GM23338 (cell line): Measurements from ENCODE around the gene SLC25A26. TPM values are rescaled to one million over a fixed set of nuclear protein-coding genes. Genes with fewer than 3 reads are reported as not detected.

ENCODE experiments used
- ATAC-seq: fragments of 200-7000 bp; cut with Tn5 transposase; 3 replicates; pipeline ENCODE4 v1.9.1; 2020
- DNase-seq: peaks from one replicate; pipeline ENCODE4 v3.0.0-alpha.2; 2015; ENCODE audit warnings: low spot score
- H2AFZ ChIP-seq: fragments of 200-600 bp; sonication (generic); 2 replicates; pipeline ENCODE4 v1.8.0; 2016; ENCODE audit warnings: antibody characterized with exemption, mild to moderate bottlenecking, moderate library complexity
- H3F3A ChIP-seq: fragments of 200-600 bp; sonication (generic); replicated peaks from 2 replicates; pipeline ENCODE4 v1.8.0; 2017; ENCODE audit warnings: antibody characterized with exemption, mixed run types, low read depth
- H3K27ac ChIP-seq: fragments of 200-600 bp; sonication (generic); 2 replicates; pipeline ENCODE4 v1.6.1; 2016; ENCODE audit warnings: low read depth
- H3K27me3 ChIP-seq: fragments of 200-600 bp; sonication (generic); 2 replicates; pipeline ENCODE4 v1.8.0; 2016; ENCODE audit warnings: mild to moderate bottlenecking, mixed run types, moderate library complexity; ENCODE audit not compliant: insufficient read depth
- H3K36me3 ChIP-seq: fragments of 200-600 bp; sonication (generic); 2 replicates; pipeline ENCODE4 v1.8.0; 2016; ENCODE audit warnings: mild to moderate bottlenecking; ENCODE audit not compliant: insufficient read depth
- H3K4me1 ChIP-seq: fragments of 200-600 bp; sonication (generic); 2 replicates; pipeline ENCODE4 v1.8.0; 2016; ENCODE audit warnings: mild to moderate bottlenecking, moderate library complexity; ENCODE audit not compliant: insufficient read depth
- H3K4me2 ChIP-seq: fragments of 200-600 bp; sonication (generic); 2 replicates; pipeline ENCODE4 v1.7.1; 2017; ENCODE audit warnings: mixed run types
- H3K4me3 ChIP-seq: fragments of 200-600 bp; sonication (generic); 2 replicates; pipeline ENCODE4 v1.6.1; 2016; ENCODE audit warnings: mixed run types
- H3K79me2 ChIP-seq: fragments of 200-600 bp; sonication (generic); replicated peaks from 2 replicates; pipeline ENCODE4 v1.8.0; 2017; ENCODE audit warnings: mild to moderate bottlenecking; ENCODE audit not compliant: insufficient read depth
- H3K9me2 ChIP-seq: fragments of 200-600 bp; sonication (generic); 2 replicates; pipeline ENCODE4 v1.8.0; 2017; ENCODE audit not compliant: insufficient read depth
- H4K20me1 ChIP-seq: fragments of 200-600 bp; sonication (generic); replicated peaks from 2 replicates; pipeline ENCODE4 v1.8.0; 2017; ENCODE audit warnings: mild to moderate bottlenecking; ENCODE audit not compliant: insufficient read depth
- H3K27ac Mint-ChIP-seq: 2 replicates; pipeline ENCODE4 v1.8.0; 2020; ENCODE audit warnings: inconsistent platforms, mild to moderate bottlenecking, moderate library complexity, mixed read lengths
- H3K27me3 Mint-ChIP-seq: 3 replicates; pipeline ENCODE4 v1.8.0; 2022; ENCODE audit warnings: low read depth, mild to moderate bottlenecking, moderate library complexity, mixed read lengths, inconsistent platforms; ENCODE audit not compliant: insufficient read depth, poor library complexity
- H3K36me3 Mint-ChIP-seq: 3 replicates; pipeline ENCODE4 v1.8.0; 2021; ENCODE audit warnings: low read depth, mild to moderate bottlenecking, inconsistent platforms, moderate library complexity, mixed read lengths
- H3K4me1 Mint-ChIP-seq: 3 replicates; pipeline ENCODE4 v1.8.0; 2020; ENCODE audit warnings: mild to moderate bottlenecking, inconsistent platforms, mixed read lengths
- H3K4me3 Mint-ChIP-seq: 3 replicates; pipeline ENCODE4 v1.8.0; 2021; ENCODE audit warnings: moderate library complexity, mild to moderate bottlenecking, inconsistent platforms, mixed read lengths
- H3K9me3 Mint-ChIP-seq: 3 replicates; pipeline ENCODE4 v1.8.0; 2020; ENCODE audit warnings: moderate library complexity, mild to moderate bottlenecking, inconsistent platforms, mixed read lengths
- CREB1 ChIP-seq: fragments of 250-450 bp; sonication (Bioruptor Pico); IDR thresholded peaks from 2 replicates; pipeline ENCODE4 v1.5.0; 2020; ENCODE audit warnings: low read depth, mild to moderate bottlenecking, moderate library complexity
- CTCF ChIP-seq, 2 experiments: fragments of 200-600 bp in 1 of 2; sonication (generic) in 1 of 2; conservative IDR thresholded peaks; 2 replicates each; pipeline versions ENCODE4 v1.5.1 to v1.6.1; 2016 to 2017; ENCODE audit warnings: antibody characterized with exemption in 2 of 2, low read depth in 2 of 2, mild to moderate bottlenecking in 2 of 2, moderate library complexity in 1 of 2
- EZH2phosphoT487 ChIP-seq: fragments of 200-600 bp; sonication (generic); IDR thresholded peaks from one replicate; pipeline ENCODE4 v1.8.1; 2018; ENCODE audit warnings: antibody characterized with exemption; ENCODE audit not compliant: unreplicated experiment
- JUNB ChIP-seq: IDR thresholded peaks from one replicate; pipeline ENCODE4 v1.6.1; 2016; ENCODE audit warnings: antibody characterized with exemption; ENCODE audit not compliant: unreplicated experiment
- NANOG ChIP-seq: IDR thresholded peaks from 2 replicates; pipeline ENCODE4 v1.6.1; 2016; ENCODE audit warnings: antibody characterized with exemption, borderline replicate concordance
- ZNF114 ChIP-seq: fragments of 250-450 bp; sonication (Bioruptor Pico); IDR thresholded peaks from 2 replicates; pipeline ENCODE4 v1.5.0; 2020; ENCODE audit warnings: mild to moderate bottlenecking, moderate library complexity
- ZNF462 ChIP-seq: fragments of 250-450 bp; sonication (Bioruptor Pico); IDR thresholded peaks from 2 replicates; pipeline ENCODE4 v1.5.0; 2020; ENCODE audit warnings: mild to moderate bottlenecking, moderate library complexity
- polyA plus RNA-seq: library from polyadenylated mRNA; unstranded; fragments of >200 nt; fragmentation: Nextera tagmentation; extraction: Ambion mirVana; gene quantifications from 2 replicates; pipeline ENCODE4 v1.2.1, GENCODE V29; 2016
- total RNA-seq: library from RNA; depleted of rRNA; stranded (reverse); fragments of >200 nt; shearing (Covaris generic); gene quantifications from 2 replicates; pipeline ENCODE4 v1.2.3, GENCODE V29; 2014

The SLC25A26 gene
- total and polyA plus RNA-seq, 2 experiments from 2014 or later = 24.8 to 40.2 TPM

- Histone ChIP-seq H3K4me2 (no peak overlapping the region), H3K9me2 (no peaks in the 10 kb centered on the region), H3K4me3 (no peak overlapping the region), H3F3A (0 out of 2 replicates have a peak, but pooled peaks cover 4% of the 10 kb centered on the region), H3K27me3 (no peaks in the 10 kb centered on the region), H3K4me1 (peaks cover 17% of the 10 kb centered on the region), H3K36me3 (peaks cover 31% of the 10 kb centered on the region), H3K27ac (no peak overlapping the region), H2AFZ (no peak overlapping the region), H3K79me2 (peaks cover 22% of the 10 kb centered on the region), H4K20me1 (peaks cover 11% of the 10 kb centered on the region; the same call in 1 of the 2 replicates)
- ATAC-seq (no peak), DNase-seq (no peak)
- TF ChIP-seq CTCF (conservative IDR thresholded peaks at IDR 0.05; ENCODE audit: low read depth in 2 of 2) (no peak), ZNF462 (CRISPR knock-in tag) (no peak), EZH2phosphoT487 (no peak), ZNF114 (CRISPR knock-in tag) (no peak), NANOG (no peak), JUNB (no peak), CREB1 (CRISPR knock-in tag) (no peak)
- Mint-ChIP-seq H3K27me3 (peaks cover 5% of the 10 kb centered on the region), H3K36me3 (peaks cover 98% of the 10 kb centered on the region), H3K9me3 (no peaks in the 10 kb centered on the region), H3K27ac (peak overlapping the region; percentile 91), H3K4me3 (no peak overlapping the region), H3K4me1 (peaks cover 57% of the 10 kb centered on the region)
Measured at GRCh38 chr3:66410976-66411375, 190.2 kb downstream of the SLC25A26 start.
